ENCODE data around the gene MCTP2. TPM values are rescaled to one million over a fixed set of nuclear protein-coding genes. Genes with fewer than 3 reads are reported as not detected.

Gene MCTP2
- total RNA-seq, 1 experiment from 2014 or later: 1.3 TPM

- H3K27me3 Mint-ChIP-seq (ENCODE audit: low read depth): no peaks in the 10 kb centered on the region
- no peaks in the 10 kb centered on the region for H3K23me2 ChIP-seq (ENCODE audit: insufficient read length, low read depth, low read length, poor library complexity, severe bottlenecking)
- H4K5ac ChIP-seq (ENCODE audit: insufficient read length, low read depth, low read length): no peak overlapping the region
- H2AFZ ChIP-seq (ENCODE audit: low read length): no peak overlapping the region
- no peak overlapping the region for H3K27ac ChIP-seq (ENCODE audit: insufficient read length, low read depth, low read length)
- no peak overlapping the region for H3K4ac ChIP-seq (ENCODE audit: low read depth, low read length)
- no peak overlapping the region for H3K27ac Mint-ChIP-seq
- no peak overlapping the region for H3T11ph ChIP-seq (ENCODE audit: low read length)
- H4K20me1 ChIP-seq (ENCODE audit: control insufficient read depth, insufficient read depth, insufficient read length): no peaks in the 10 kb centered on the region
- H3K79me1 ChIP-seq (ENCODE audit: insufficient read depth, low read depth, low read length, poor library complexity, severe bottlenecking): no peaks in the 10 kb centered on the region
- H3K36me3 Mint-ChIP-seq (ENCODE audit: insufficient read depth in 1 of 3, low read depth in 3 of 3): no peaks in the 10 kb centered on the region; a peak in 1 of 7 replicates
- H3K9me3 Mint-ChIP-seq: no peaks in the 10 kb centered on the region
- H2BK12ac ChIP-seq (ENCODE audit: insufficient read length, low read depth, low read length): no peak overlapping the region
- no peak overlapping the region for H3K14ac ChIP-seq (ENCODE audit: insufficient read depth, low read length)
- H2BK120ac ChIP-seq (ENCODE audit: low read depth, low read length, poor library complexity, severe bottlenecking): no peak overlapping the region
- H3K9ac ChIP-seq (ENCODE audit: extremely low read depth, insufficient read length, low read length): no peak overlapping the region
- H4K91ac ChIP-seq (ENCODE audit: insufficient read length, low read depth, low read length): no peak overlapping the region
- TF ChIP-seq, protein P1, sequence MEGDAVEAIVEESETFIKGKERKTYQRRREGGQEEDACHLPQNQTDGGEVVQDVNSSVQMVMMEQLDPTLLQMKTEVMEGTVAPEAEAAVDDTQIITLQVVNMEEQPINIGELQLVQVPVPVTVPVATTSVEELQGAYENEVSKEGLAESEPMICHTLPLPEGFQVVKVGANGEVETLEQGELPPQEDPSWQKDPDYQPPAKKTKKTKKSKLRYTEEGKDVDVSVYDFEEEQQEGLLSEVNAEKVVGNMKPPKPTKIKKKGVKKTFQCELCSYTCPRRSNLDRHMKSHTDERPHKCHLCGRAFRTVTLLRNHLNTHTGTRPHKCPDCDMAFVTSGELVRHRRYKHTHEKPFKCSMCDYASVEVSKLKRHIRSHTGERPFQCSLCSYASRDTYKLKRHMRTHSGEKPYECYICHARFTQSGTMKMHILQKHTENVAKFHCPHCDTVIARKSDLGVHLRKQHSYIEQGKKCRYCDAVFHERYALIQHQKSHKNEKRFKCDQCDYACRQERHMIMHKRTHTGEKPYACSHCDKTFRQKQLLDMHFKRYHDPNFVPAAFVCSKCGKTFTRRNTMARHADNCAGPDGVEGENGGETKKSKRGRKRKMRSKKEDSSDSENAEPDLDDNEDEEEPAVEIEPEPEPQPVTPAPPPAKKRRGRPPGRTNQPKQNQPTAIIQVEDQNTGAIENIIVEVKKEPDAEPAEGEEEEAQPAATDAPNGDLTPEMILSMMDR (conservative IDR thresholded peaks at IDR 0.05): no peak
- no peaks in the 10 kb centered on the region for H3K4me1 Mint-ChIP-seq
- no peak overlapping the region for H3K4me2 ChIP-seq (ENCODE audit: insufficient read depth, insufficient read length, low read length)
- no peaks in the 10 kb centered on the region for H3K27me3 ChIP-seq (ENCODE audit: insufficient read depth, low read length)
- no peaks in the 10 kb centered on the region for H3K79me2 ChIP-seq (ENCODE audit: insufficient read depth, low read length)
- DNase-seq: no peak
- H3K4me3 Mint-ChIP-seq: no peak overlapping the region
- no peak overlapping the region for H2BK20ac ChIP-seq (ENCODE audit: low read depth, low read length, poor library complexity, severe bottlenecking)
- no peak overlapping the region for H2AK5ac ChIP-seq (ENCODE audit: insufficient read length, low read length)
- no peak overlapping the region for H2BK5ac ChIP-seq (ENCODE audit: insufficient read length, low read length)
- no peak overlapping the region for H2BK15ac ChIP-seq (ENCODE audit: low read depth, low read length)
- H3K23ac ChIP-seq (ENCODE audit: insufficient read length, low read depth, low read length): no peak overlapping the region
- H3K18ac ChIP-seq (ENCODE audit: insufficient read length, low read depth, low read length): no peak overlapping the region
- H3K9me3 ChIP-seq (ENCODE audit: control insufficient read depth, low read depth, low read length): no peaks in the 10 kb centered on the region
- H3K56ac ChIP-seq (ENCODE audit: insufficient read length, low read depth, low read length): no peak overlapping the region
- H3K4me1 ChIP-seq (ENCODE audit: insufficient read depth, low read length): no peaks in the 10 kb centered on the region
- no peak overlapping the region for H4K8ac ChIP-seq (replicated peaks; ENCODE audit: insufficient read length, low read depth, low read length)
- WGBS (ENCODE audit: extremely low coverage, insufficient read length, low lambda C conversion rate): no CpG with 5 or more reads among the region's 3 CpGs
Observed at GRCh38 chr15:94259863-94260262, 28.5 kb downstream of the MCTP2 start.

Data from H9 (cell line).